ENCODE measurements around the gene TCF3.

TCF3 gene

GRCh38 chr19:1626417-1627010 is 25.9 kb downstream of the TCF3 start:
- TF ChIP-seq CTCF (IDR thresholded peaks at IDR 0.05; ENCODE audit: insufficient read depth, low read depth, low read length, missing control alignments), result no peak
- no peak overlapping the region for H3K4me3 ChIP-seq (ENCODE audit: low read length)
- no peak for DNase-seq (ENCODE audit: low read depth)

GRCh38 chr19:1624458-1624857 is 28.0 kb downstream of the TCF3 start:
- peak; percentile 65 for TF ChIP-seq CTCF (IDR thresholded peaks at IDR 0.05; ENCODE audit: insufficient read depth, low read depth, low read length, missing control alignments)

GRCh38 chr19:1622541-1622940 is 29.9 kb downstream of the TCF3 start:
- DNase-seq (ENCODE audit: low read depth), result no peak
- TF ChIP-seq CTCF (IDR thresholded peaks at IDR 0.05; ENCODE audit: insufficient read depth, low read depth, low read length, missing control alignments), result no peak
- H3K4me3 ChIP-seq (ENCODE audit: low read length), result no peak overlapping the region

More at GRCh38 chr19:1624458-1624857, 28.0 kb downstream of the TCF3 start:
- H3K4me3 ChIP-seq (ENCODE audit: low read length), result no peak overlapping the region
- peak; percentile 58 for DNase-seq (ENCODE audit: low read depth)

- H3K4me3 ChIP-seq (ENCODE audit: low read length), result no peak overlapping the region
- no peak for TF ChIP-seq CTCF (IDR thresholded peaks at IDR 0.05; ENCODE audit: insufficient read depth, low read depth, low read length, missing control alignments)
- no peak for DNase-seq (ENCODE audit: low read depth)
These were observed 30.4 kb downstream of the TCF3 start for GRCh38 chr19:1622007-1622406.

DNA sequence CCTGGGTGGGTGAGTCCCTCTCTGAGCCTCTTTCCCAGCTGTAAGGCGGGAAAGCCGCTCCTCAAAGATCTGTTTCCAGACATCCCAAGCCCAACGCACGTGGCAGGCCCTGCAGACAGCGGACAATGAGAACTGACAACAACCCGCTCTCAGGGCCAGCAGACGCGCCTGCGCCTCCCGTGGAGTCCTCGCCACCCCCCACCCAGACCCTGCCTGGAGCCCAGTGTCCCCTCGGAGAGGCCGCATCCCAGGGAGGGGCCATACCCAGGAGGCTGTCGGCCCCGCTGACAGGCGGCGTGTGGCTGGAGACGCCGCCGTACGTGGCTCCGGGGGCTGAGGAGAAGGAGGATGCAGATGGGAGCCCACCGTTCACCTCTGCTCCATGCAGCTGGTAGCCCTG is 30.8 kb downstream of the TCF3 start:
- TF ChIP-seq CTCF (IDR thresholded peaks at IDR 0.05; ENCODE audit: insufficient read depth, low read depth, low read length, missing control alignments), result no peak
- no peak for DNase-seq (ENCODE audit: low read depth)
- no peak overlapping the region for H3K4me3 ChIP-seq (ENCODE audit: low read length)

DNA sequence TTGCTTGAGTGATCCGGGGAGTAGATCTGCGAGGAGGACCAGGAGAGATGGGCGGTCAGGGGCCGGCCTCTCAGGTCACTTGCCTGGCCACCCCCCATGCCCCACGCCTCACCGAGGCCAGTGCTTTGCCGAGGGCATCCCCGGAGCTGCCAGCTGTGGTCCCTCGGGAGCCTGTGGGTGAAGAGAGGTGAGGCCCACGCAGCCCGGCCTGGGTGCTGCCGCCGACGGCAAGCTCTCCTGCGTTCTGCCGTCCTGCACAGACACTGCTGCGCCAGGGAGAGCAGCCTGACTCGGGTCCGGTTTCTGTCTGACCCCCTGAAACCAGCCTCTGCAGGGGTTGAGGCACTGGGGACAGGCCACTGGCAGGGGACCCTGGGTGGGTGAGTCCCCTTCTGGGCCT is 31.4 kb downstream of the TCF3 start:
- DNase-seq (ENCODE audit: low read depth), result no peak
- no peak overlapping the region for H3K4me3 ChIP-seq (ENCODE audit: low read length)
- no peak for TF ChIP-seq CTCF (IDR thresholded peaks at IDR 0.05; ENCODE audit: insufficient read depth, low read depth, low read length, missing control alignments)

- no peak for DNase-seq (ENCODE audit: low read depth)
- TF ChIP-seq CTCF (IDR thresholded peaks at IDR 0.05; ENCODE audit: insufficient read depth, low read depth, low read length, missing control alignments), result no peak
- H3K4me3 ChIP-seq (ENCODE audit: low read length), result no peak overlapping the region
These were observed 31.9 kb downstream of the TCF3 start for GRCh38 chr19:1620502-1620901.
